Endothelial cell of umbilical vein (primary cell): ENCODE data around the gene ACER2. TPM values are rescaled to one million over a fixed set of nuclear protein-coding genes. Genes with fewer than 3 reads are reported as not detected.

Experiments
- BruUV-seq: library from RNA; stranded (reverse); fragments of 400-500 nt; replicated peaks from 2 replicates; lab custom pipeline; 2021; lab: Mats Ljungman, UMichigan
- CTCF ChIA-PET: fragments of 300-600, 350-600 bp; sonication (Branson Sonifier 250); formaldehyde crosslinking; loops from one replicate; lab custom pipeline; 2021; ENCODE audit warnings: antibody characterized with exemption, inconsistent platforms; lab: Charles Lee
- POLR2A ChIA-PET: fragments of 300-600, 350-600 bp; sonication (Branson Sonifier 250); formaldehyde crosslinking; loops from one replicate; lab custom pipeline; 2021; ENCODE audit warnings: antibody characterized with exemption, inconsistent platforms; lab: Charles Lee
- DNase-seq: peaks from one replicate; pipeline ENCODE4 v3.0.0-alpha.2; 2011; ENCODE audit warnings: low read depth, low spot score
- FAIRE-seq: peaks from 2 replicates; lab custom pipeline; 2011; peaks lifted over from hg19 to GRCh38; lab: Jason Lieb, UNC
- H2AFZ ChIP-seq: 2 replicates; pipeline ENCODE4 v1.6.0; 2012; ENCODE audit warnings: low read depth, low read length, control low read depth, inconsistent platforms
- H3K27ac ChIP-seq: 2 replicates; pipeline ENCODE4 v1.5.1; 2011; ENCODE audit warnings: low read depth, mild to moderate bottlenecking, control low read depth, low read length, moderate library complexity; ENCODE audit not compliant: insufficient read depth
- H3K27me3 ChIP-seq, 2 experiments: 2 replicates each; pipeline versions ENCODE4 v1.6.0 to v1.6.1; 2011; ENCODE audit warnings: low read length in 2 of 2, mixed read lengths in 1 of 2; ENCODE audit not compliant: control insufficient read depth in 2 of 2, insufficient read depth in 2 of 2
- H3K36me3 ChIP-seq, 2 experiments: 2 replicates in 1 of 2; 3 replicates in 1 of 2; pipeline ENCODE4 v1.5.1; 2011; ENCODE audit warnings: low read length in 2 of 2, mild to moderate bottlenecking in 1 of 2, moderate library complexity in 1 of 2; ENCODE audit not compliant: control insufficient read depth in 2 of 2, insufficient read depth in 2 of 2; ENCODE audit errors: extremely low read depth in 1 of 2
- H3K4me1 ChIP-seq: 3 replicates; pipeline ENCODE4 v1.5.1; 2011; ENCODE audit warnings: mild to moderate bottlenecking, low read length; ENCODE audit not compliant: control insufficient read depth, insufficient read depth; ENCODE audit errors: extremely low read depth
- H3K4me2 ChIP-seq: 2 replicates; pipeline ENCODE4 v1.6.1; 2011; ENCODE audit warnings: low read length, control low read depth, mixed read lengths; ENCODE audit not compliant: insufficient read depth
- H3K4me3 ChIP-seq, 3 experiments: fragments of 200-600 bp in 1 of 3; sonication (generic), shearing (Covaris generic) in 1 of 3; replicated peaks in 1 of 3; 2 replicates each; pipeline ENCODE4 v1.5.1; 2011 to 2016; ENCODE audit warnings: control low read depth in 3 of 3, low read length in 3 of 3, mild to moderate bottlenecking in 2 of 3, inconsistent platforms in 1 of 3, low read depth in 1 of 3, moderate library complexity in 1 of 3; ENCODE audit not compliant: insufficient read depth in 1 of 3
- H3K79me2 ChIP-seq: 2 replicates; pipeline ENCODE4 v1.6.0; 2012; ENCODE audit warnings: low read length, inconsistent platforms; ENCODE audit not compliant: control insufficient read depth, insufficient read depth
- H3K9ac ChIP-seq: replicated peaks from 2 replicates; pipeline ENCODE3; 2011; ENCODE audit warnings: low read length, control low read depth; ENCODE audit not compliant: insufficient read depth; ENCODE audit errors: extremely low read depth
- H3K9me1 ChIP-seq: replicated peaks from 3 replicates; pipeline ENCODE4 v1.6.0; 2011; ENCODE audit warnings: mild to moderate bottlenecking, low read length; ENCODE audit not compliant: control insufficient read depth, insufficient read depth; ENCODE audit errors: extremely low read depth
- H3K9me3 ChIP-seq: replicated peaks from 2 replicates; pipeline ENCODE4 v1.5.1; 2012; ENCODE audit warnings: low read length, inconsistent platforms; ENCODE audit not compliant: control insufficient read depth, insufficient read depth
- H4K20me1 ChIP-seq: replicated peaks from 2 replicates; pipeline ENCODE3; 2011; ENCODE audit warnings: mild to moderate bottlenecking, low read length; ENCODE audit not compliant: control insufficient read depth, insufficient read depth; ENCODE audit errors: extremely low read depth
- EZH2 ChIP-seq: IDR thresholded peaks from 2 replicates; pipeline ENCODE4 v1.6.1; 2012; ENCODE audit warnings: borderline replicate concordance, low read depth, mild to moderate bottlenecking, moderate library complexity, low read length, inconsistent platforms; ENCODE audit not compliant: severe bottlenecking
- GATA2 ChIP-seq: IDR thresholded peaks from 2 replicates; pipeline ENCODE4 v1.7.0; 2011; ENCODE audit warnings: low read depth, mild to moderate bottlenecking, moderate library complexity, mixed read lengths, low read length; ENCODE audit not compliant: insufficient read length, insufficient read depth
- JUN ChIP-seq: IDR thresholded peaks from 2 replicates; pipeline ENCODE4 v1.6.1; 2011; ENCODE audit warnings: borderline replicate concordance, low read depth; ENCODE audit not compliant: insufficient read length, insufficient read depth
- MYC ChIP-seq: IDR thresholded peaks from one replicate; pipeline ENCODE4 v1.6.1; 2011; ENCODE audit warnings: mild to moderate bottlenecking, low read depth, low read length
- POLR2A ChIP-seq: IDR thresholded peaks from 2 replicates; pipeline ENCODE4 v1.6.1; 2012; ENCODE audit warnings: low read depth, mild to moderate bottlenecking, control low read depth, low read length
- POLR2AphosphoS5 ChIP-seq: IDR thresholded peaks from 2 replicates; pipeline ENCODE4 v1.6.1; 2012; ENCODE audit warnings: low read depth, mild to moderate bottlenecking, control low read depth, low read length, moderate library complexity; ENCODE audit not compliant: insufficient read depth
- dilution Hi-C: fragments of 300-500 bp; cut with MboI; formaldehyde crosslinking; loops from one replicate; pipeline ENCODE4 v1.15.0; 2019; ENCODE audit warnings: low sequenced_read_pairs; ENCODE audit not compliant: extremely low pct_ligation_motif_present
- intact Hi-C: fragments of 100-400 bp; cut with micrococcal nuclease; formaldehyde crosslinking; loops from one replicate; pipeline ENCODE4 v1.10.0; 2022
- polyA plus RNA-seq, 4 experiments: library from polyadenylated mRNA; depleted of rRNA in 3 of 4; stranded (reverse) in 3 of 4; unstranded in 1 of 4; fragments of >200 nt; gene quantifications; 2 replicates each; pipeline versions ENCODE4 v1.2.1 to v1.2.3, GENCODE V29; 2011 to 2012; ENCODE audit warnings: missing spikeins in 1 of 4
- total RNA-seq: library from RNA; stranded (reverse); gene quantifications from 2 replicates; pipeline ENCODE4 v1.2.3, GENCODE V29; 2021
- TF ChIP-seq, protein P1 (sequence below), 2 donors: IDR thresholded peaks; 1 replicate in 1 of 2; 2 replicates in 1 of 2; pipeline ENCODE4 v1.5.1; 2011; ENCODE audit warnings: low read length in 2 of 2, mild to moderate bottlenecking in 2 of 2, moderate library complexity in 2 of 2, control low read depth in 1 of 2, inconsistent platforms in 1 of 2, low read depth in 1 of 2; ENCODE audit not compliant: insufficient read depth in 1 of 2; ENCODE audit errors: extremely low read depth in 1 of 2

ACER2 gene
- total and polyA plus RNA-seq, 2 donors (not counting 3 experiments of a cell fraction or from before 2014, with no cell fraction given) = 5.2 to 7.3 TPM

DNA sequence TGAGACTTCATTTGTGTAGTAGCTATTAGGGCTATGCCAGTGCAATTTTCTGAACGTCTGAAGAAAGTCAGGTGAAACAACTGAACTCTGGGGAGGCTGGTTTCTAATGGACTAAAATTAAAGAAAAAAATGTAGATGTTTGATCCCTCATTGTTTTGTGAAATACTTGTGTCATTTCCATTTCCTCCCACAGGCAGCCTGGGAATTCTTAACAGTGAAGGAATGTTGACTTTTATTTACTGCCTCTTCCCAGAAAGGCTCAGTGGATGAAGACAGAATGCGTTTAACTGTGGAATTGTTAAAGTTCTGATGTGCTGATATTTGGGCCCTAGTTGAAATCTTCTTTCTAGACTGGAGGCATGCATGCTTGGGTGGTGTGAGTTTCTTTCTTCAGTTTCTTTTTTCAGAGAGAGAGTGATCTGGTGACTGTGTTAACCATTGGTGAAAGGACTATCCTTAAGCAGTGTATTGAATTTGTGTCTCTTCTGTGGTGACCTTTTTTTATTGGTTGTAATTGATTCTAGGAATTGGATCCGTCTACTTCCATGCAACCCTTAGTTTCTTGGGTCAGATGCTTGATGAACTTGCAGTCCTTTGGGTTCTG is 15.5 kb downstream of the ACER2 start:
- Histone ChIP-seq H3K4me2 (peak overlapping the region; percentile 57), H3K4me3 (no peak overlapping the region), H3K27ac (peak overlapping the region; percentile 39), H4K20me1 (no peaks in the 10 kb centered on the region), H3K79me2 (no peaks in the 10 kb centered on the region), H3K9me3 (no peaks in the 10 kb centered on the region), H3K4me1 (peaks cover 20% of the 10 kb centered on the region), H2AFZ (peak overlapping the region; percentile 30), H3K27me3 (no peaks in the 10 kb centered on the region), H3K9me1 (no peaks in the 10 kb centered on the region), H3K36me3 (peaks cover 0 to 3% of the 10 kb centered on the region in 2 experiments), H3K9ac (no peak overlapping the region)
- ChIA-PET CTCF (interaction anchor here (0.6 to 2.0 kb wide), 5 partner anchors 11 to 41 kb away, joined by 3 to 9 read pairs (median 4); no protein-coding TSS in a partner anchor), POLR2A (no interaction called here)
- dilution Hi-C loops (no loop called here), intact Hi-C loops (loop anchor here (1.0 to 5.0 kb wide), 2 partner anchors 15 to 42 kb away; partner anchors contain the start of genes ACER2 and RPS6)
- no peak for TF ChIP-seq MYC
- peak; percentile 12 for TF ChIP-seq JUN
- BruUV-seq = no TSS peak
- peak; percentile 94 for FAIRE-seq
- DNase-seq = peak; percentile 75

DNA sequence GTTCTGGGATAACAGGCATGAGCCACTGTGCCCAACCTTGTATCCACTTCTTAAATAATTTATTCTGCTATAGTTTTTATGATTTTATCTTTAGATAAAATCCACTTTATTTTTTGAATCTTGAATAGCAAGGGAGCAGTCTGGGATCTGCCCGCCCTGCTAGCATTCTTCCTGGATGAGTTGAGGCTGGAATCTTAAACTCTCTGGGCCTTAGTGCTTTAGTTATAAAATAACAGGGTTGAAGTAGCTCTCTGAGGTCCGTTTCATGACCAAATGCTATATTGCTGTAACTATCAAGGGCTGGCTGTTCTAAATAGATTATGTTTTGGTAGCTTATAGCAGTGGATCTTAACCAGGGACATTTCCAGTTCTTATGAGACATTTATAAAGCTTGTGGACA is 20.8 kb downstream of the ACER2 start:
- Histone ChIP-seq H4K20me1 (no peaks in the 10 kb centered on the region), H3K9me1 (no peaks in the 10 kb centered on the region), H3K9ac (no peak overlapping the region), H3K4me1 (peaks cover 17% of the 10 kb centered on the region), H3K27ac (no peak overlapping the region), H3K4me2 (no peak overlapping the region), H3K4me3 (no peak overlapping the region), H3K36me3 (peaks cover 0 to 3% of the 10 kb centered on the region in 2 experiments), H3K27me3 (no peaks in the 10 kb centered on the region), H2AFZ (no peak overlapping the region), H3K79me2 (no peaks in the 10 kb centered on the region), H3K9me3 (no peaks in the 10 kb centered on the region)
- FAIRE-seq = no peak
- TF ChIP-seq, protein P1, sequence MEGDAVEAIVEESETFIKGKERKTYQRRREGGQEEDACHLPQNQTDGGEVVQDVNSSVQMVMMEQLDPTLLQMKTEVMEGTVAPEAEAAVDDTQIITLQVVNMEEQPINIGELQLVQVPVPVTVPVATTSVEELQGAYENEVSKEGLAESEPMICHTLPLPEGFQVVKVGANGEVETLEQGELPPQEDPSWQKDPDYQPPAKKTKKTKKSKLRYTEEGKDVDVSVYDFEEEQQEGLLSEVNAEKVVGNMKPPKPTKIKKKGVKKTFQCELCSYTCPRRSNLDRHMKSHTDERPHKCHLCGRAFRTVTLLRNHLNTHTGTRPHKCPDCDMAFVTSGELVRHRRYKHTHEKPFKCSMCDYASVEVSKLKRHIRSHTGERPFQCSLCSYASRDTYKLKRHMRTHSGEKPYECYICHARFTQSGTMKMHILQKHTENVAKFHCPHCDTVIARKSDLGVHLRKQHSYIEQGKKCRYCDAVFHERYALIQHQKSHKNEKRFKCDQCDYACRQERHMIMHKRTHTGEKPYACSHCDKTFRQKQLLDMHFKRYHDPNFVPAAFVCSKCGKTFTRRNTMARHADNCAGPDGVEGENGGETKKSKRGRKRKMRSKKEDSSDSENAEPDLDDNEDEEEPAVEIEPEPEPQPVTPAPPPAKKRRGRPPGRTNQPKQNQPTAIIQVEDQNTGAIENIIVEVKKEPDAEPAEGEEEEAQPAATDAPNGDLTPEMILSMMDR (IDR thresholded peaks at IDR 0.05; ENCODE audit: extremely low read depth in 1 of 2, insufficient read depth in 1 of 2, low read depth in 1 of 2, low read length in 2 of 2) = no peak
- TF ChIP-seq POLR2A (no peak), GATA2 (no peak), POLR2AphosphoS5 (no peak), JUN (no peak), EZH2 (no peak)
- dilution Hi-C loops (no loop called here), intact Hi-C loops (no loop called here)
- DNase-seq = no peak
- BruUV-seq = no TSS peak
- POLR2A ChIA-PET = interaction anchor here (0.5 kb wide), 1 partner anchor 183 kb away, joined by 3 read pairs; no protein-coding TSS in a partner anchor
- CTCF ChIA-PET = interaction anchor here (1.0 to 3.0 kb wide), 3 partner anchors 19 to 35 kb away, joined by 3 to 9 read pairs (median 4); partner anchors contain the start of gene ACER2
